Ramos (cell line): Measurements from ENCODE around the gene RGS11.

Experiments used
- in situ Hi-C: fragments of 300-500 bp; cut with MboI; formaldehyde crosslinking; loops from one replicate; pipeline ENCODE4 v1.14.3; 2022; ENCODE audit warnings: low sequenced_read_pairs; ENCODE audit not compliant: unreplicated experiment

RGS11 gene

DNA sequence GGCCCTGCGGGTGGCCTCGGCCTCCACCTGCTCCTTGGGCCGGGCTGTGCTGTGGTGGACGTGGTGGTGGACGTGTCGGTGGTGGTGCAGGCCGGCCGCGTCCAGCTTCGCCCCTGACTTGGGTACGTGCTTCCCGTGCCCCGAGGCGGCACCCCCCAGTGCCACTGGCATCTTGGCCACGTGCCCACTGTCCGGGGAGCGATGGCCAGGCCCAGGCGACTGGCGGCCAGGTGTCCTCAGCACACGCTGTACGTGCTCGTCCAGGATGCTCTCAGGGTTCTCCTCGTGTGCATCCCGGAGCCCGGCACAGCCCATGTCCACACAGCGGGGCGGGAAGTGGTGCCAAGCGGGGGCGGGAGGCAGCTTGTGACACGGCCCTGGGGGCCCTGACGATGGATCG is 22.1 kb upstream of the RGS11 start:
- in situ Hi-C loops = no loop called here

- in situ Hi-C loops = no loop called here
Measured at GRCh38 chr16:296806-297510, 21.2 kb upstream of the RGS11 start.

- in situ Hi-C loops = no loop called here
Measured at GRCh38 chr16:296276-296675, 20.5 kb upstream of the RGS11 start.

DNA sequence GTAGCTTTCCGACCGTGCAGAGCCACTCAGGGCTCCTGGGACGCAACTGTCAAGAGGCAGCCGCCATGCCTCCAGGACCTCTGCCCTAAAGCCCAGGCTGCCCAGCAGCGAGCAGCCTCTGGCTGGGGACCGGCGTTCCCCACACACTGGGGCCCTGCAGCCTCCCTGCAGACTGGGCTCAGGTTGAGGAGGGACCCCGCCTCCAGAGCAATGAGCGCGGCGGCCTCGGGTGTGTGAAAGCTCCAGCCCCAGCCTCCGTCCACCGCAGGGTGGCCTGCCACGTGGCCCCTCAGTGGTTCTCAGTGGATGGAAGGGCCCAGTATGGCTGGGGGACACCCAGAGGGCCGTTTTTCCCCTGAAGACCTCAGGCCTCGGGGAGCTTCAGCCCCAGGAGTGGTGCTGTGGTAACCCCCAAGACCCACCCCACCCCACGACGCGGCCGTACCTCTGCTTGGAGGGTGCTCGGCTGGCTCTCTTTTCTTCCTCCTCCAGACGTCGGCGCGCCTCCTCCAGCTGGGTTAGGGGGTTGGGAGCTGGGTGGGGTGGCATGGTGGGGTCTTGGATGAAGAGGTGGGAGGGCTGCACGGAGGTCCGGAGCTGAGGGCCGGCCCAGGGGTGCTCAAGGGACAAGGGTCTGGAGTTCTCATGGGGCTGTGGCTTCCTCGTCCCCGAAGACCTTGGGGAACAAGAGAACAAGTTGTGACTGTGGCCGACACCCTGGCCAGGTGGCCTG is 17.5 kb upstream of the RGS11 start:
- in situ Hi-C loops = no loop called here

GRCh38 chr16:291539-291938 is 15.8 kb upstream of the RGS11 start:
- in situ Hi-C loops = no loop called here

- in situ Hi-C loops = no loop called here
Measured at GRCh38 chr16:290681-291405, 15.1 kb upstream of the RGS11 start.

GRCh38 chr16:290015-290680 is 14.4 kb upstream of the RGS11 start:
- in situ Hi-C loops = no loop called here

DNA sequence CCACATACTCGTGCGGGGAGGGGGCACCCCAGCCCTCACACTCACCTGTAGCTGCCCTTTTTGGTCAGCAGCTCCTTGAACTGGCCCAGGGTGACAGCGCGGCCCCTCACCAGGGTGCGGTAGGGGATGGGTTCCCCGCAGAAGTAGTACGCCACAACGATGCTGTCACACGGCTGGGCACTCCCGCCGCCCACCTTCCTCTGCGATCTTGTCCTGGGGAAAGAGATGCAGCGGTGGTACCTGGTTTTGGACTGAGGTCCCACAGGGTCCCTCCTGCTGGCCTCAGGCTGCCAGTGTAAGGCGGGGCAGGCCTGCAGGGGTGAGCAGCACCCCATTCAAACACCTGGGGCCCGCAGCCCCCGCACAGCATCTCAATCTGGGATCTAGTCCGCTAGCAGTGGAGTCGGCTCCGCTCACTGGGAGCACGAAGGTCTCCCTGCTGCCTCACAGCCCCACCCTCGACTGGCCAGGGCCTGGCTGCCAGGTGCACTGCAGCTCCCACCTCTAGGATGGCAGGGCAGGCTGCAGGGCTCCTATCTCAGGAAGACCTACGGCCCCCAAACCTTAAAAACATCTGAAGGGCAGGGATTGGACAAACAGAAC is 13.8 kb upstream of the RGS11 start:
- in situ Hi-C loops = no loop called here

GRCh38 chr16:287981-288920 is 12.5 kb upstream of the RGS11 start:
- in situ Hi-C loops = no loop called here

DNA sequence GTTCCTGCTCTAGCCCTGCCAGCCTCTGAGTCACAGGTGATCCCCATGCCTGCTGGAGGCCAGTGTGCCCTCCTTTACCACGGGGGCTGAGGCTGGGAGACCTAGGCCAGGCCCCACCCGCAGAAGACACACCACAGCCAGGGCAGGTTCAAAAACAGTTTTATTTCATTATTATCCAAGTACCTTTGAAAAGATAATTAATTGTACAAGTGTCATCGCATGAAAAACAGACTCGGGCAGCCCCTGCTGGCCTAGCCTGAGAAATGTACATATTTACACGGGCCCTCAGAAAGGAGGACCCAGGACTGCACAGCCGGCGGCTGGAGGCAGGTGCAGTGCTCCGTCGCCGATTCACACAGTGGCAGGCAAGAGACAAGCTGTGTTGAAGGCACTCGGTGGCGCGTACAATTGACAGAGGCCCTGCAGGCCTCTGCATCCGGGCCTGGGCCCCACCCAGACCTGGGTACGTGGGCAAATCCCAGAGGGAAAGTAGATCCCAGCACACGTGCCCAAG is 11.6 kb upstream of the RGS11 start:
- in situ Hi-C loops = no loop called here

GRCh38 chr16:286491-287297 is 10.9 kb upstream of the RGS11 start:
- in situ Hi-C loops = no loop called here

GRCh38 chr16:285146-286055 is 9.7 kb upstream of the RGS11 start:
- in situ Hi-C loops = no loop called here

- in situ Hi-C loops = no loop called here
Measured at GRCh38 chr16:284204-285120, 8.7 kb upstream of the RGS11 start.

- in situ Hi-C loops = no loop called here
Measured at GRCh38 chr16:283033-283805, 7.5 kb upstream of the RGS11 start, which contains the start of gene PDIA2. Gene PDIA2 (plus strand): TSS chr16:283164. CDS start chr16:283170, 6 bp downstream.

GRCh38 chr16:282491-282890 is 6.7 kb upstream of the RGS11 start:
- in situ Hi-C loops = no loop called here
